BLaER1 treated with 17β-estradiol and CSF1 and Interleukin-3, amounts not matched to agents 10 nM and 100 nM (cell line): ENCODE data around the gene ABCD4.
A peak's percentile ranks its signal among the peaks of the same experiment; 100 is the strongest.

ENCODE experiments used
- H3K27ac ChIP-seq, 11 experiments: shearing (Covaris generic); formaldehyde crosslinking; 2 replicates each; pipeline ENCODE4 v1.8.1; 2022
- H3K27me3 ChIP-seq, 11 experiments: shearing (Covaris generic); formaldehyde crosslinking; 2 replicates each; pipeline ENCODE4 v1.8.1; 2022
- H3K36me3 ChIP-seq, 11 experiments: shearing (Covaris generic); formaldehyde crosslinking; 2 replicates each; pipeline ENCODE4 v1.8.1; 2022
- H3K4me1 ChIP-seq, 10 experiments: shearing (Covaris generic); formaldehyde crosslinking; 2 replicates each; pipeline ENCODE4 v1.8.1; 2022
- H3K4me2 ChIP-seq, 11 experiments: shearing (Covaris generic); formaldehyde crosslinking; 2 replicates each; pipeline ENCODE4 v1.8.1; 2022
- H3K4me3 ChIP-seq, 10 experiments: shearing (Covaris generic); formaldehyde crosslinking; 2 replicates each; pipeline ENCODE4 v1.8.1; 2022
- H3K9ac ChIP-seq, 11 experiments: shearing (Covaris generic); formaldehyde crosslinking; 2 replicates each; pipeline ENCODE4 v1.8.1; 2022
- H3K9me3 ChIP-seq, 11 experiments: shearing (Covaris generic); formaldehyde crosslinking; replicated peaks in 1 of 11; 2 replicates each; pipeline ENCODE4 v1.8.1; 2022
- H4K20me1 ChIP-seq, 11 experiments: shearing (Covaris generic); formaldehyde crosslinking; 2 replicates each; pipeline ENCODE4 v1.8.1; 2022
- Cebpa-rat ChIP-seq, 11 experiments: shearing (Covaris generic); IDR thresholded peaks; 2 replicates each; pipeline ENCODE4 v1.8.1; 2022

The ABCD4 gene

DNA sequence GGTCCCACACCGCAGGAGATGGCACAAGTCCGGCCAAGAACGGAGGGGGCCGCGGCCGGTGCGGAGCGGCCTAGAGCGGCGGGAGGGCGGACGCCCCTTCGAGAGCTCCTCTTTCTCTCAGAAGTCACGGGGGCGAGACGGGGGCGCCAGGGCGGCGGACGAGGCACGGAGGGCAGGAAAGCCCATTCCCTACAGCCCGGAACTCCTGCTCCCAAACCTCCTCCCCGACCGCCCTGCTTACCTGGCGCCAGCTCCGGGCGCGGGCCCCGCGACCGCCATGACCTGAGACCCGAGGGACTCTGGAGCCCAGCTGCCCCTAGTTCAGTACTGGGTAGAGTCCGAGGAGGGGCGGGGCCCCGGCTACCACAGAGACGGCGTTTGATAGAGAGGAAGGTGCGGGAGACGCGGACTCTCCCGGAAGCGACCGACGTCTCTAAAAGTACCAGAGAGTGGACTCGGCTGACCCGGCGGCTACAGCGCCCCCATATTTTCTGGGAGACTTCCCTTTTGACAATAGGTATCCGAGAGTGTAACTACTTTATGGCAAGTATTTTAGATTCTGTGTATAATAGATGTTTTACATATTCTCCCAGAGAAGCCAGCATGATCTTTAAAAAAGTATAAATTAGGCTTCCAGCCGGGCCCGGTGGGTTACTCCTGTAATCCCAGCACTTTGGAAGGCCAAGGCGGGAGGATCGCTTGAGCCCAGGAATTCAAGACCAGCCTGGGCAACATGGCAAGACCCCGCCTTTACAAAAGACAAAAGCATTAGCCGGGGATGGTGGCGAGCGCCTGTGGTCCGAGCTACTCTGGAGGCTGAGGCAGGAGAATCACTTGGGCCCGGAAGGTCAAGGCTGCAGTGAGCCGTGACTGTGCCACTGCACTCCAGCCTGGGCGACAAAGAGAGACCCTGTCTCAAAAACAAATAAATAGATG lies at the start of gene ABCD4:
Gene ABCD4, minus strand, starts transcription at position 301 of the 936 bp plus-strand sequence. Its CDS starts 22 bp downstream, at position 279.
- Histone ChIP-seq H3K27ac (peak within 1 kb of the TSS; percentile 75 to 94 (median 84)), H3K4me1 (peaks cover 22 to 49% (median 40%) of the 10 kb centered on the region in 10 experiments), H4K20me1 (peaks cover 6 to 40% (median 32%) of the 10 kb centered on the region in 11 experiments; a peak in 16 of 22 replicates), H3K27me3 (no peaks in the 10 kb centered on the region), H3K4me3 (peak within 1 kb of the TSS; percentile 82 to 100 (median 88)), H3K4me2 (peak within 1 kb of the TSS; percentile 76 to 97 (median 91)), H3K9me3 (no peaks in the 10 kb centered on the region), H3K36me3 (peaks cover under 1 to 30% (median 25%) of the 10 kb centered on the region in 11 experiments; a peak in 21 of 22 replicates), H3K9ac (peak within 1 kb of the TSS; percentile 85 to 96 (median 89))
- TF ChIP-seq Cebpa-rat (IDR thresholded peaks at IDR 0.05): no peak

DNA sequence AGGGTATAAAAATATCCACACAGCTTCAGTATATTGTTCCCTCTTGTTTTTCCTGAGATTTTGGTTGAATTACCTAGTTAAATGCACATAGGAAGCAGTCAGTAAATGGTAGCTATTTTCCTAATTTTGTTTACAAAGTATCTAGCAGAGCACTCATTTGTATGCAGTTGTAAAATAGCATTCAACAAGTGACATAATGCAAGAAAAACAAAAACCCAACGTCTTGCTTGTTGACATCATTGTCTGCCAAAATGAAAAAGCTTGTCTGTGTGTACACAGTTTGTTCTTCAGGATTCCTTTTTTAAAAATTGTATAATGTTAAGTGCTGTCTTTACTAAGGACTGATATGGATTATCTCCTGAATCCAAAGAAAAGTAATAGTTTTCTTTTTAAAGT lies 48.2 kb upstream of the ABCD4 start:
- no peak overlapping the region for H3K27ac ChIP-seq
- no peak overlapping the region for H3K4me3 ChIP-seq
- no peak for TF ChIP-seq Cebpa-rat (IDR thresholded peaks at IDR 0.05)
- no peaks in the 10 kb centered on the region for H4K20me1 ChIP-seq
- H3K36me3 ChIP-seq: no peaks in the 10 kb centered on the region
- H3K27me3 ChIP-seq: no peaks in the 10 kb centered on the region
- peaks cover 0 to 8% (median 0%) of the 10 kb centered on the region in 10 experiments; a peak in 3 of 20 replicates for H3K4me1 ChIP-seq
- H3K4me2 ChIP-seq: no peak overlapping the region
- no peak overlapping the region for H3K9ac ChIP-seq
- H3K9me3 ChIP-seq: no peaks in the 10 kb centered on the region

DNA sequence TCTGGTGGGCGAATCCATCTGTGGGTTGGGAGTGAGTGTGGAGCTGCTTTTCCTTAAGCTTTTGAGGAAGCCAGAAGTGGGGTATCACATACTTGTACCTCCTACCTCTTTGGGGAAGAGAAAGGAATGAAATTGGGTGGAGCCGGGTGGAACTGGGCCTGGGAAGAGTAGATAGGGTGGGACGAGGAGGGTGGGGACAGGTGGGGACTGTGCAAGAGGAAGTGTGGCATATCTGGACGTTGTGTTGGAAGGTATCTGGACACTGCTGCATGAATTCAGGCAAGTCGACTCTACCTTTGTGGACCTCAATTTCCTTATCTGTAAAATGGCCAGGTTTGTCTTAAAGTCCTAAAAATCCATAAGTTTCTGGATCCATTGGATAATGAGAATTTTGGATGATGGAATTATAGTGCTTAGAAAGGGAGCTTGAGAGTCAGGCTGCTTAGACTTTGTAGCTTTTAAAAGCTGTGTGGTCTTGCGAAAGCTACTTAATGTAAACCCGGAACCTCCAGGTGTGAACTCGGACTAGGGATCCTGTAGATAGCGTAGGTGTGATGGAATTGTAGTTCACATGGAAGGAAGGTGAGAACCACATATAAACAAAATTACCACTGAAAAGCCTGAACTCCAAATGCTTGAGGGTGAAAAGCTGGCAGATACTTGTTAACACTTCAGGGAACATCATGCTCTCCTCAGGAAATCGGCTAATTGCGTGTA lies 47.6 kb upstream of the ABCD4 start:
- peaks cover 0 to 8% (median 0%) of the 10 kb centered on the region in 10 experiments; a peak in 3 of 20 replicates for H3K4me1 ChIP-seq

DNA sequence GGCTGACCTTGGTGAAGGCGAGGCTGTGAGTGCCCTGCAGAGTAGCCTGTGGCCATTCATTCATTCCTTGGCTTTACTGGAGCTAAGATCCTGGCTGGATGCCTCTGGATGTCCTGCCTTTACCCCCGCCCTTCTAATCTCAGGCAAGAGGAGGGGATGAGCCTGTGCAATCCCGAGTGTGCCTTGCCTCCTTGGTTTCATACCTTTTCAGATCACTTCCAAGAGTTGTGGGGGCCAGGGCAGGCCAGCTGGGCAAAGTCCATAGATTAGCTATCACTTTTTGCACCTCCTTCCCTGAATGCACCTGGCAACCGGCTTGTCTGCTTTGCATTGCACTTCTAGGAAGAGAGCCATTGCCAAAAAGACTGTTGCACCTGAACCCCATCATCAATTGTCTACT lies 47.0 kb upstream of the ABCD4 start:
- no peaks in the 10 kb centered on the region for H3K27me3 ChIP-seq
- no peaks in the 10 kb centered on the region for H3K9me3 ChIP-seq
- no peaks in the 10 kb centered on the region for H4K20me1 ChIP-seq
- peaks cover 0 to 8% (median 0%) of the 10 kb centered on the region in 10 experiments; a peak in 3 of 20 replicates for H3K4me1 ChIP-seq
- H3K9ac ChIP-seq: no peak overlapping the region
- no peak overlapping the region for H3K4me2 ChIP-seq
- no peak overlapping the region for H3K27ac ChIP-seq
- TF ChIP-seq Cebpa-rat (IDR thresholded peaks at IDR 0.05): no peak
- no peaks in the 10 kb centered on the region for H3K36me3 ChIP-seq
- H3K4me3 ChIP-seq: no peak overlapping the region

More for the DNA sequence above, 47.6 kb upstream of the ABCD4 start:
- no peak for TF ChIP-seq Cebpa-rat (IDR thresholded peaks at IDR 0.05)
- no peak overlapping the region for H3K9ac ChIP-seq
- H3K4me3 ChIP-seq: no peak overlapping the region
- H3K36me3 ChIP-seq: no peaks in the 10 kb centered on the region
- H4K20me1 ChIP-seq: no peaks in the 10 kb centered on the region
- no peak overlapping the region for H3K4me2 ChIP-seq
- no peaks in the 10 kb centered on the region for H3K9me3 ChIP-seq
- no peaks in the 10 kb centered on the region for H3K27me3 ChIP-seq
- no peak overlapping the region for H3K27ac ChIP-seq

DNA sequence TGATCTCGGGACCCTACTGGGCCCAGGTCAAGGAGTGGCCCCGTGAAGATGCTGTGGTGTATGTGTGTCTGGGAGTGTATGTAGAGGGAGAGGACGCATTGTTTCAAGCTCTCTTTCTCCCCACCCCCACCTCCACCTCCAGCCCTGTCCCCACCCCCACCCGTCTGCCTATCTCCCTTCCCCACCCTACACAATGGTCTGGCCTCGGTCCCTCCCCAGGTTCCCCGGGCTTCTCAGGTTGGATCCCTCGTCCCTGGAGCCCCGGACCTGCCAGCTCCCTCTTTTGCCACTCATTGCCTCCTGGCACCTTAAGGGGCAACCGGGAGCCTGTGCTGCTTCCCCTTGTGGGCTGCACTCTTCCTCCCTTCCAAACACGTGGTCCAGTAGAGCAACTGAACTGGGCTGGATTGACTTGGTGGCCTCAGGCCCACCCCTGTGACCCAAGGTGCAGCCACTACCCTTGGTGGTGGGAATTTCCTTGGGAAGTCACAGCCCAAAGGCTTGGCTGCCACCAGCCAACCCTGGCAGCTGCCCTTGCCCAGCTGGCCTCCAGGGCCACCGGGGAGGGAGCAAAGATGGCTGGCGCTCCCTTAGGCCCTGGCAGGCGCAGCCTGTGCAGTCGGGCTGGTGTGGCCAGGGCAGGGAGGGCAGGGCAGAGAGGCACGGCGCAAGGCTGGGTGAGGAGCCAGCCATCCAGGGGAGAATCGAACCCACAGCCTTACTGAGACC lies 46.2 kb upstream of the ABCD4 start:
- Histone ChIP-seq H3K4me2 (no peak overlapping the region), H3K36me3 (no peaks in the 10 kb centered on the region), H3K9ac (no peak overlapping the region), H3K4me1 (peaks cover 0 to 8% (median 0%) of the 10 kb centered on the region in 10 experiments; a peak in 3 of 20 replicates), H3K27ac (no peak overlapping the region), H3K4me3 (no peak overlapping the region), H3K27me3 (no peaks in the 10 kb centered on the region), H4K20me1 (no peaks in the 10 kb centered on the region), H3K9me3 (no peaks in the 10 kb centered on the region)
- no peak for TF ChIP-seq Cebpa-rat (IDR thresholded peaks at IDR 0.05)

DNA sequence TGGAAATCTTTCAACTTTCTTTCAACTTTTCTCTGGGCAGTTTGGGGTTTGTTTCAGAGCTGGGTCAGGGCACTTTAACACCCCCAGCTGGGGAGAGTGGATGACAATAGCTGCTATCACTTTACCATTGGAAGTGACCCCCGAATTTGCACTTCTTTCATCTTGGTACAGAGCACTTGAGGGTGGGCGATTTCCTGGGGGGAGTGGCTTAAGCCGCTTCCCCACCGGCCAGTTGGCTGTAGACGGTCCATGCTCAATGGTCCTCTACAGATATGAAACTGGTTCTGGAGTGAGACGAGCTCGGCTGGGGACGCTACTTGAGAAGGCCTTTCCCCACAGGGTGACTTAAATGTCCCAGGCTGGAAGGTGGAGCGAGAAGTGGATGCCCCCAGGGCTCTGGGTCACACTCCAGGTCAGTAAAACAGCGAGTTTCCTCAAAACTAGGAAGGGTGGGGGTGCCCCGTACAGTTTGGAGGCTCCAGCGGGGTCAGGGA lies 45.6 kb upstream of the ABCD4 start, which contains the start of gene VRTN:
Gene VRTN, plus strand, starts transcription at position 231 of the 494 bp plus-strand sequence. CDS start 8,313 bp downstream, outside the sequence.
- H3K27me3 ChIP-seq: no peaks in the 10 kb centered on the region
- no peaks in the 10 kb centered on the region for H3K9me3 ChIP-seq
- H3K4me1 ChIP-seq: peaks cover 0 to 8% (median 0%) of the 10 kb centered on the region in 10 experiments; a peak in 3 of 20 replicates
- H3K4me2 ChIP-seq: peak within 1 kb of the TSS in 1 of 11 experiments; percentile 26; a peak in 1 of 22 replicates
- TF ChIP-seq Cebpa-rat (IDR thresholded peaks at IDR 0.05): no peak
- no peak within 1 kb of the TSS for H3K9ac ChIP-seq
- H4K20me1 ChIP-seq: no peaks in the 10 kb centered on the region
- H3K27ac ChIP-seq: no peak within 1 kb of the TSS
- H3K36me3 ChIP-seq: no peaks in the 10 kb centered on the region
- no peak within 1 kb of the TSS for H3K4me3 ChIP-seq

DNA sequence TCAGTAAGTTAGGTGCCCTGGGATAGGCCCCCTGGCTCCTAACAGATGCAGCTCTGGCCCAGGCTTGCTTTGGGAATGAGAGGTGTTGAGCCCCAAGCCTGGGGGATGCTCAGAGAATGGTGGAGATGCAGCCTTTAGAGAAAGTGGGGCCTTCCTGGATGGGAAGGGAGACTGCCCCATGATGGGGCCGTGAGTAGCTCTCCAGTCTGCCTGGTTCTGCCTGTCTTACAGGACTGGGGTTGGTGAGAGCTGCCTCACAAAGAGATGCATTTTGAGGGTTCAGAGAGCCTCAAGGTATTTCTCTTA lies 45.0 kb upstream of the ABCD4 start:
- H3K9me3 ChIP-seq: no peaks in the 10 kb centered on the region
- H3K9ac ChIP-seq: no peak overlapping the region
- peaks cover 0 to 8% (median 0%) of the 10 kb centered on the region in 10 experiments; a peak in 3 of 20 replicates for H3K4me1 ChIP-seq
- no peak for TF ChIP-seq Cebpa-rat (IDR thresholded peaks at IDR 0.05)
- no peaks in the 10 kb centered on the region for H4K20me1 ChIP-seq
- no peak overlapping the region for H3K27ac ChIP-seq
- no peaks in the 10 kb centered on the region for H3K36me3 ChIP-seq
- no peak overlapping the region for H3K4me3 ChIP-seq
- no peaks in the 10 kb centered on the region for H3K27me3 ChIP-seq
- peak overlapping the region in 1 of 11 experiments; percentile 26; a peak in 1 of 22 replicates for H3K4me2 ChIP-seq

DNA sequence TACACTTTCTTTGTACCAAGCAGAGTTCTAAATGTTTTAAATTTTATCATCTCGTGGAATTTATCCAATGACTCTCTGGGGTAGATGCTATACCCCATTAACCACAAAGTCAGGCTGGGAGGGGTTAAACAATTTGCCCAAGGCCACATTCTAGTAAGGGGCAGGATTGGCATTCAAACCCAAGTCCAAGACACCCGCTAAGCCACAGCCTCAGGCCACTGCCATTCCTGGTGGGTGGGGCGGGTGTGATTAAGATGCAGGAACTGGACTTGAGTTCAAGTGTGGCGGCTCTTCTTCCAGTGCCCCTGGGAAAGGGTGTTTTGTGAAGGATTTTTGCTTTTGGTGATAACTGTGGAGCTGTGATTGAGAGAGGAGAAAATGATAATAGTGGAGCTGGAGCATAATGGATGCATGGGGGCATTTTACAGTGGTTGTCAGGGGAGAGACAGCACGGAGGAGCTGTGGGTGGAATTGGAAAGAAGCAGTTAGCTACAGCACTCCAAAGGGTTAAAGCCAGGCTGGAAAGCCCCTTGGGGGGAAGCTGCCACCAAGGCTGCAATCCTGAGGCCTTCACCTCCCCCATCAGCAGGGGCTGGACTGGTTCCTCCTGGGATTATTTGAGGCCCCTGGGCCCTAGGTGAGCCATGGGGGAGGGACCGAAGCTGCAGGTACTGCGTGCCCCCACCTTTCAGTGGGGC lies 44.5 kb upstream of the ABCD4 start:
- Histone ChIP-seq H3K9me3 (no peaks in the 10 kb centered on the region), H3K4me3 (no peak overlapping the region), H3K27ac (no peak overlapping the region), H3K27me3 (no peaks in the 10 kb centered on the region), H4K20me1 (no peaks in the 10 kb centered on the region), H3K4me2 (peak overlapping the region in 1 of 11 experiments; percentile 26; a peak in 1 of 22 replicates), H3K4me1 (peaks cover 0 to 8% (median 0%) of the 10 kb centered on the region in 10 experiments; a peak in 3 of 20 replicates), H3K9ac (no peak overlapping the region), H3K36me3 (no peaks in the 10 kb centered on the region)
- TF ChIP-seq Cebpa-rat (IDR thresholded peaks at IDR 0.05): no peak
